OCI-M2 (cell line): ENCODE measurements around the gene MAML2.

ENCODE experiments used
- DNase-seq: peaks from one replicate; lab custom pipeline; 2025; ENCODE audit not compliant: unreplicated experiment; lab: John Stamatoyannopoulos, UW

Gene MAML2

GRCh38 chr11:96161307-96162089 is 181.5 kb downstream of the MAML2 start:
- DNase-seq = no peak

DNA sequence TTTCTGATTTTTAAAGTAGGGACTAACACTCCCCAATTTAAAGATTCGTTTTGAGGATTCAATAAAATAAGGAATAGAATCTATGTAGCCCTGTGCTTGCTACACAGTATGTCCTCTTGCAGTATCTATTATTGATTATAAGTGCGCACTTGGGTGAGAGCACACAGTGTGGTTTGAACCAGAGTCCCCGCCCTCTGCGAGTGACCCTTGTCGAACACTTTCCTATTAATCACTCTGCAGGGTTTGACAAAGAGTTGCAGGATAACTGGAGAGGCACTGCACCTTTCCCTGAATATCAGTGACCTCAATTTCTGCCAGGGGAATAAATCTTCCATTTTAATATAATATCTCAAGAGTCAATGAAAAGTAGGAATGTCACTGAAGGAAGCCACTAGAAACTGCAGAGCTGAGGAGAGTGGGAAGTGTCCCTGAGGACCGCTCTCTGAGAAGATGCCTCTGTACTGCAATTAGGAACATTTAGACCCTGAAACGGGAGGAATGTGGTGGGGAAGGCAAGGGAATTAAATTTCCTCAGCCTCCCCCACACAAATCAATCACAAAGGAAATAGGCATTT is 182.2 kb downstream of the MAML2 start:
- DNase-seq = no peak

GRCh38 chr11:96159968-96160367 is 183.0 kb downstream of the MAML2 start:
- DNase-seq = no peak

DNA sequence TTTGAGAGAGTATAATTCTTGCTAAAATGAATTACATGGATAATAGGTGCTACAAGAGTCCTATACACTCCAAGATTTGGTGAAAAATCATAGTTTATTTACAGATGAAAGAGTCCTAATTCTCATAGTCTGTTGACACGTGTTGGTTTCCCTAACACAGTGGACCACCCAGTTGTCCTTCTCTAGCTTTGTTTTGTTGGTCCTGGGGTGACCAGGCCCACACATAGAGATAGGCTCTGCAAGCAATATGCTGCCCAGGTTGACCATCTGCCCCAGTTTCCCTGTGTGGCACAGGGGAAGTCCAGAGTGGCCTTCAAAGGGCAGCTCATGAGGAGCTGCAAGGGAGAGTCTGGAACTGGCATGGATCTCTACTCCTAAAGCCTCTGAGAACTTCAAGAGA is 184.9 kb downstream of the MAML2 start:
- DNase-seq = no peak

DNA sequence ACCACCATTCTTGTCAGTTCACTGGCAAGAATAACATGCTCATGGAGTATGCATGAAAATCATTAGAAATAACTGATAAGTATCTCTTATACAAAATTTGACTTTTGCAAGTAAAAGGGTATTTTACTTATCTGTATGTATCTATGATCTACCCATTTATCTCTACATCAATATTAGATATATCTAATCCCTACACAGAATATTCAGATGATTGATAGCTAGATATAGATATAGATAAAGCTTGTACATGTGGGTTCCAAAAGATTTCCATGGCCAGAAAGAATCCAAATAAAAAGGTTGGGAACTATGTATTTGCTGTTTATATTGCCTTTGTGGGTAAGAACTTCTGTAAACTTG is 185.5 kb downstream of the MAML2 start:
- no peak for DNase-seq

- DNase-seq = no peak
These were observed 186.6 kb downstream of the MAML2 start for GRCh38 chr11:96156379-96156722.

DNA sequence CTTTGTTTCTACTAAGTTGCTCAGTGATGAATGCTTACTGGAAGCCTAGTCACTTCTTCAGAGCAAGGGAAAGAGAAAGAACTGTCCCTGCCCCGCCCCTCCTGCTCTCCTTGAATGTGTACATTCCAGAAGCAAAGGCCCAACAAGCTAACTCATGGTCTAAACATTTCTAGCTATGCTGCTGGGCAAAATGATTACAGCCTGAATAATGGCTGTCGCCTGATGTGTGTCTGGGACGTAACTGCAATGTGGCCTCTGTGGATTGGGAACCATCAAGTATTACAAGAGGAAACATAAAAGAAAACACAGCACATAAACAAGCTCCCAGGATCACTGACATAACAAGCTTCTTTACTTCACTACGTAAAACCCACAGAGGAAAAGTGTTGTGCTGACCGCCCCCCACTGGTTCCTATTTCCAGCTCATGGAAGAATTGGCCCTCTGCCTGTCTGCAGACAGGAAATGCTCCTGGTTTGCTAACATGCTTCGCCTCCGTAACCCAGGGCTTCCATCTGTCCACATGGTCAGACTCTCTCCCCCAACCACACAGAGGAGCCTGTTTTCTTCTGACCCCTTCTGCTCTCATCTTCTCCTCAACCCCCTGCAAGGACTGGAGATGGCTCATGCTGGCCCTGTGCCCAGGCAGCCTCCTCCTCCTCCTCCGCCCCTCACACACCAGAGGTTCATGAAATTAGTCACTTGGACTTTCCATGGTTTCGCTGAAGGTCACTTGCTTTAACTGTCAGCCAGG is 187.2 kb downstream of the MAML2 start:
- no peak for DNase-seq

- DNase-seq = no peak
These were observed 188.0 kb downstream of the MAML2 start for GRCh38 chr11:96154802-96155520.

- DNase-seq = no peak
These were observed 190.4 kb downstream of the MAML2 start for GRCh38 chr11:96152623-96153022.

GRCh38 chr11:96151501-96151900 is 191.5 kb downstream of the MAML2 start:
- DNase-seq = no peak

GRCh38 chr11:96150609-96151008 is 192.4 kb downstream of the MAML2 start:
- DNase-seq = no peak

DNA sequence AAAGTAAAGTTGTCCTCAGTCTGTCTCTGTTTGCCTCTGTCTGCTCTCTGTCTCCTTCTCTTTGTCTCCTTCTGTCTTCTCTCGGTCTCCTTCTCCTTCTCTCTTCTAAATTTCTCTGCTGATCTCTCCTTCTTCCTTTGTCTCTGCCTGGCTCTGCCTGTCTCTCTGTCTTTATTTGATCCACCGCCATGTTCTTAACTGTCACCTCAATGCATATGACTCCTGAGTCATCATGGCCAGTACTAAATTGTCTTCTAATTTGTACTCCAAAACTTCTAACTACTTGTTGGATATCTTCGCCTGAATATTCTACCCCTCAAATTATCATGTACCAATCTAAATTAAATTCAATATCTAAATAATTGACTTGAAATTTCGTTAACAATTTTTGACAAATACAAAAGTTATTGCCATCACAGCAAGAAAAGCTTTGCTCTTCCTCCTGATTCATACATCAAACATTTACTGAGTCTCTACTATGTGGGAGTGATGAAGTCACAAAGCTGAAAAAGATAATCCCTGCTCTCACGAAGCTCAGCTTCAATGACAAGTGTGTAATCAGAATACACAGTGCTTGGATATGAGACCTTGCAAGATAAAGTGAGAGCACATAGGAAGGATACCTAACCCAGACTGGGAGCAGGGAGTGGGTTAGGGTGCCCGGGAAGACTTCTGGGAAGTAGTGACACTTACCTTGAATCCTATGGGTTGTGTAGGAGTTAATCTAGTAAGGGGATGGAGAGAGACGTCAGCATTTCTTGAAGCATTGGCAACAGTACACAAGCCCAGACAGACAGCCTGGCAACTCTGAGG is 193.0 kb downstream of the MAML2 start:
- no peak for DNase-seq

DNA sequence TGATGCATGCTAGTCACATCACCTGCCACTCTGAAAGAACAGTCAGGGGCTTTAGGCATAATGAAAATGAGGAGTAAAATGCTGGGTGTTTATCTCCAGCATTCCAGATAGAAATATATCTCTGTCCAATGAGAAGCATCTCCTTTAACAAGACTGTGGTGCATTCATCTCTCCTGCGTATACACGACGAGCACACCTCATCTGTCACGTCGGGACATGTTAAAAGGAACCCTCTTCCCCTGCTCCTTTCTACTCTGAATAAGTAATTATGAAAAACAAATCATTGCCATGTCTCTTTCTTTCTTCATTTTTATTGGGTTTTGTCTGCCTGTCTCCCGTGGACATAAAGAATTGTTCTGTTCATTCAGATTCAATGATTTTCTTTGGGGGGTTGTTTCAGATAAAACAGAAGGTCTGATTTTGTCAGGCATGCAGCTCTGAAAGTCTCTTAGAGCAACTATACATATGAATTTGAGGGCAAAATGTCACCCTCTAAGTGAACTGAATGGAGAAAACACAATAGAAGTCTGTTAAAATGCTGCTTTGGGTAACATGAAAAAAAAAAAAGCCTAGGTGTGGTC is 195.0 kb downstream of the MAML2 start:
- DNase-seq = no peak

DNA sequence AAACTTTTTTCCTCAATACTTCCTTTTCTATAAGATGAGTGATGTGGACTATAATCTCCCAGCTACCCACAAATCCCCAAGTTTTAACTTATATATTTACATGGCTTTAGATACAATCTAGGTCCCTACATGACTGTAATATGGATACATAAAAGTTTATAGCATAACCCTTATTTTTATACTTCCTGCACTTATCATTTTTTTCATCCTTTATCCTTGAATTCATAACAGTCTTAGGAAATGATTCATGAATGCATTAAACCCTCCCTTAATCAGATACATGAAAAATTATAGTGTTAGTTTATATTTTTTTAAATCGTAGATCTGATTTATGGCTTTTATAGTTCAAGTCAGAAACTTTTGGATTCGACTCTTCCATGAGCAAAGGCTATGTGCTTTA is 195.8 kb downstream of the MAML2 start:
- DNase-seq = no peak

GRCh38 chr11:96146765-96147164 is 196.2 kb downstream of the MAML2 start:
- no peak for DNase-seq

DNA sequence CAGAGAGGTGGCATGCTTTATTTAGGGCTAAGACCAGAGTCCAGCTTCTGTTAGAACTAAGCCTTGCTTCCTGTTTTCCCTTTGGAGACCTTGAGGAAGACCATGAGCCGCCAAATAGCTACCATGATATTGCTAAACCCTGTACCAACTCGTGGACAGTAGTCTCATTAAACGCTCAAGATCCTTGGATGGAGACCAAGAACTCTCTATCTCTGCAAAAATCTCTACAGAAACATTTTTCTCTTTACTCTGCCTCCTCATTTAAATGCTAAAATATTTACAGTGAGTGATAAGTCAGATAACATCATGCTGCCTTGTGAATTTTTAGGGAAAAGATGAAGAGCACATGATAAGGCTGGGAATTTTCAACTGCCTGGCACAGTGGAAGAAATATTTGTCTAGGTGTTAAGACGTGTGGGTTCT is 197.8 kb downstream of the MAML2 start:
- no peak for DNase-seq

DNA sequence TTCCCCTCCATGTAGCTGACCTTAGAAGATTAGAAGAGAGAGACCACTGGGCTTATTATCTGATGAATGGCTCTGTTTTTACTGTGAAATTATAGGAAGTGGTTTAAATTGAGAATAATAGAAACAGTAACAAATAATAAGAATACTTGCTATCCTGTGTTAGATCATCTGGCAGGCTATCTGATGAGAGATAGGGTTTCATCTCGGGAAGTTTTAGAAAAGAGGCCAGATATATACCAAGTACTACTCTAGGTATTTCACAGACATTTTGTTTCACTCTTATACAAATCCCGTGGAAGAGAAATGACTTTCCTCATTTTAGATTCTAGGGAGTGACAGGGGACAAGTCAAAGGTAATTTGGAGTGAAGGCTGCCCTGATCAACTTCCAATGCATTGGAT is 198.4 kb downstream of the MAML2 start:
- DNase-seq = no peak

- DNase-seq = no peak
These were observed 199.9 kb downstream of the MAML2 start for GRCh38 chr11:96143041-96143521.

DNA sequence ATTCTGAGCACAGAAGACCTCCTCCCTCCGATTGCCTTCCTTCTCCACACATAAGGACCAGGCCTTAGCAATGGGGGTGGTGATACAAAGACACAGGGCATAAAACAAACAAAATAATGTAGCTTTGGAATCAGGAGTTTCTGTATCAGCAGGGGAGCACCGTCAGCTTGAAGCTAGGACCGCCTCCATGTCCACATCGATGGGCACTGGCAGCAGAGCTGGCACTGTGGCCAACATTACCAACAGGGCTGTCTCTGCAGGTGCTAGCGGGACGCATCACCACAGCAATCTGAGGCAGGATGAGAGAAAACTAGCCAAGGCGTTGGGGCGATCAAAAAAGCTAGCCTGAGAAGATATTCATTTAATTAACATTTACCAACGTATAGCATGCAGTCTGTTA is 201.4 kb downstream of the MAML2 start:
- DNase-seq = no peak

GRCh38 chr11:96139691-96140090 is 203.3 kb downstream of the MAML2 start:
- DNase-seq = no peak
